Endothelial cell of umbilical vein (primary cell): ENCODE data around the gene RETREG3. TPM values are rescaled to one million over a fixed set of nuclear protein-coding genes. Genes with fewer than 3 reads are reported as not detected.

Experiments
- BruUV-seq: library from RNA; stranded (reverse); fragments of 400-500 nt; replicated peaks from 2 replicates; lab custom pipeline; 2021; lab: Mats Ljungman, UMichigan
- CTCF ChIA-PET: fragments of 300-600, 350-600 bp; sonication (Branson Sonifier 250); formaldehyde crosslinking; loops from one replicate; lab custom pipeline; 2021; ENCODE audit warnings: antibody characterized with exemption, inconsistent platforms; lab: Charles Lee
- POLR2A ChIA-PET: fragments of 300-600, 350-600 bp; sonication (Branson Sonifier 250); formaldehyde crosslinking; loops from one replicate; lab custom pipeline; 2021; ENCODE audit warnings: antibody characterized with exemption, inconsistent platforms; lab: Charles Lee
- DNase-seq: peaks from one replicate; pipeline ENCODE4 v3.0.0-alpha.2; 2011; ENCODE audit warnings: low read depth, low spot score
- FAIRE-seq: peaks from 2 replicates; lab custom pipeline; 2011; peaks lifted over from hg19 to GRCh38; lab: Jason Lieb, UNC
- H2AFZ ChIP-seq: 2 replicates; pipeline ENCODE4 v1.6.0; 2012; ENCODE audit warnings: low read depth, low read length, control low read depth, inconsistent platforms
- H3K27ac ChIP-seq: 2 replicates; pipeline ENCODE4 v1.5.1; 2011; ENCODE audit warnings: low read depth, mild to moderate bottlenecking, control low read depth, low read length, moderate library complexity; ENCODE audit not compliant: insufficient read depth
- H3K27me3 ChIP-seq, 2 experiments: 2 replicates each; pipeline versions ENCODE4 v1.6.0 to v1.6.1; 2011; ENCODE audit warnings: low read length in 2 of 2, mixed read lengths in 1 of 2; ENCODE audit not compliant: control insufficient read depth in 2 of 2, insufficient read depth in 2 of 2
- H3K36me3 ChIP-seq, 2 experiments: 2 replicates in 1 of 2; 3 replicates in 1 of 2; pipeline ENCODE4 v1.5.1; 2011; ENCODE audit warnings: low read length in 2 of 2, mild to moderate bottlenecking in 1 of 2, moderate library complexity in 1 of 2; ENCODE audit not compliant: control insufficient read depth in 2 of 2, insufficient read depth in 2 of 2; ENCODE audit errors: extremely low read depth in 1 of 2
- H3K4me1 ChIP-seq: 3 replicates; pipeline ENCODE4 v1.5.1; 2011; ENCODE audit warnings: mild to moderate bottlenecking, low read length; ENCODE audit not compliant: control insufficient read depth, insufficient read depth; ENCODE audit errors: extremely low read depth
- H3K4me2 ChIP-seq: 2 replicates; pipeline ENCODE4 v1.6.1; 2011; ENCODE audit warnings: low read length, control low read depth, mixed read lengths; ENCODE audit not compliant: insufficient read depth
- H3K4me3 ChIP-seq, 3 experiments: fragments of 200-600 bp in 1 of 3; sonication (generic), shearing (Covaris generic) in 1 of 3; replicated peaks in 1 of 3; 2 replicates each; pipeline ENCODE4 v1.5.1; 2011 to 2016; ENCODE audit warnings: control low read depth in 3 of 3, low read length in 3 of 3, mild to moderate bottlenecking in 2 of 3, inconsistent platforms in 1 of 3, low read depth in 1 of 3, moderate library complexity in 1 of 3; ENCODE audit not compliant: insufficient read depth in 1 of 3
- H3K79me2 ChIP-seq: 2 replicates; pipeline ENCODE4 v1.6.0; 2012; ENCODE audit warnings: low read length, inconsistent platforms; ENCODE audit not compliant: control insufficient read depth, insufficient read depth
- H3K9ac ChIP-seq: replicated peaks from 2 replicates; pipeline ENCODE3; 2011; ENCODE audit warnings: low read length, control low read depth; ENCODE audit not compliant: insufficient read depth; ENCODE audit errors: extremely low read depth
- H3K9me1 ChIP-seq: replicated peaks from 3 replicates; pipeline ENCODE4 v1.6.0; 2011; ENCODE audit warnings: mild to moderate bottlenecking, low read length; ENCODE audit not compliant: control insufficient read depth, insufficient read depth; ENCODE audit errors: extremely low read depth
- H3K9me3 ChIP-seq: replicated peaks from 2 replicates; pipeline ENCODE4 v1.5.1; 2012; ENCODE audit warnings: low read length, inconsistent platforms; ENCODE audit not compliant: control insufficient read depth, insufficient read depth
- H4K20me1 ChIP-seq: replicated peaks from 2 replicates; pipeline ENCODE3; 2011; ENCODE audit warnings: mild to moderate bottlenecking, low read length; ENCODE audit not compliant: control insufficient read depth, insufficient read depth; ENCODE audit errors: extremely low read depth
- EZH2 ChIP-seq: IDR thresholded peaks from 2 replicates; pipeline ENCODE4 v1.6.1; 2012; ENCODE audit warnings: borderline replicate concordance, low read depth, mild to moderate bottlenecking, moderate library complexity, low read length, inconsistent platforms; ENCODE audit not compliant: severe bottlenecking
- FOS ChIP-seq: IDR thresholded peaks from 2 replicates; pipeline ENCODE4 v1.6.1; 2011; ENCODE audit warnings: mild to moderate bottlenecking, low read length, moderate library complexity, borderline replicate concordance; ENCODE audit not compliant: insufficient read depth
- GATA2 ChIP-seq: IDR thresholded peaks from 2 replicates; pipeline ENCODE4 v1.7.0; 2011; ENCODE audit warnings: low read depth, mild to moderate bottlenecking, moderate library complexity, mixed read lengths, low read length; ENCODE audit not compliant: insufficient read length, insufficient read depth
- JUN ChIP-seq: IDR thresholded peaks from 2 replicates; pipeline ENCODE4 v1.6.1; 2011; ENCODE audit warnings: borderline replicate concordance, low read depth; ENCODE audit not compliant: insufficient read length, insufficient read depth
- MYC ChIP-seq: IDR thresholded peaks from one replicate; pipeline ENCODE4 v1.6.1; 2011; ENCODE audit warnings: mild to moderate bottlenecking, low read depth, low read length
- POLR2A ChIP-seq: IDR thresholded peaks from 2 replicates; pipeline ENCODE4 v1.6.1; 2012; ENCODE audit warnings: low read depth, mild to moderate bottlenecking, control low read depth, low read length
- POLR2AphosphoS5 ChIP-seq: IDR thresholded peaks from 2 replicates; pipeline ENCODE4 v1.6.1; 2012; ENCODE audit warnings: low read depth, mild to moderate bottlenecking, control low read depth, low read length, moderate library complexity; ENCODE audit not compliant: insufficient read depth
- dilution Hi-C: fragments of 300-500 bp; cut with MboI; formaldehyde crosslinking; loops from one replicate; pipeline ENCODE4 v1.15.0; 2019; ENCODE audit warnings: low sequenced_read_pairs; ENCODE audit not compliant: extremely low pct_ligation_motif_present
- intact Hi-C: fragments of 100-400 bp; cut with micrococcal nuclease; formaldehyde crosslinking; loops from one replicate; pipeline ENCODE4 v1.10.0; 2022
- polyA plus RNA-seq, 4 experiments: library from polyadenylated mRNA; depleted of rRNA in 3 of 4; stranded (reverse) in 3 of 4; unstranded in 1 of 4; fragments of >200 nt; gene quantifications; 2 replicates each; pipeline versions ENCODE4 v1.2.1 to v1.2.3, GENCODE V29; 2011 to 2012; ENCODE audit warnings: missing spikeins in 1 of 4
- total RNA-seq: library from RNA; stranded (reverse); gene quantifications from 2 replicates; pipeline ENCODE4 v1.2.3, GENCODE V29; 2021
- TF ChIP-seq, protein P1 (sequence below): IDR thresholded peaks from 2 replicates; pipeline ENCODE4 v1.6.1; 2011; ENCODE audit not compliant: insufficient read depth, insufficient read length
- TF ChIP-seq, protein P2 (sequence below), 2 donors: IDR thresholded peaks; 1 replicate in 1 of 2; 2 replicates in 1 of 2; pipeline ENCODE4 v1.5.1; 2011; ENCODE audit warnings: low read length in 2 of 2, mild to moderate bottlenecking in 2 of 2, moderate library complexity in 2 of 2, control low read depth in 1 of 2, inconsistent platforms in 1 of 2, low read depth in 1 of 2; ENCODE audit not compliant: insufficient read depth in 1 of 2; ENCODE audit errors: extremely low read depth in 1 of 2

Gene RETREG3
- total and polyA plus RNA-seq, 2 donors (not counting 3 experiments of a cell fraction or from before 2014, with no cell fraction given) = 36.2 to 53.4 TPM

- Histone ChIP-seq H3K27ac (no peak overlapping the region), H3K79me2 (no peaks in the 10 kb centered on the region), H3K4me1 (no peaks in the 10 kb centered on the region), H4K20me1 (no peaks in the 10 kb centered on the region), H3K9me1 (no peaks in the 10 kb centered on the region), H3K4me2 (no peak overlapping the region), H3K9me3 (no peaks in the 10 kb centered on the region), H3K9ac (no peak overlapping the region), H3K4me3 (no peak overlapping the region), H3K27me3 (no peaks in the 10 kb centered on the region), H3K36me3 (peaks cover 11 to 12% of the 10 kb centered on the region in 2 experiments), H2AFZ (no peak overlapping the region)
- CTCF ChIA-PET = interaction anchor here (1.2 to 3.5 kb wide), 7 partner anchors 8 to 62 kb away, joined by 3 to 14 read pairs (median 5); partner anchors contain the start of genes PLEKHH3, RETREG3, TUBG1 and TUBG2
- FAIRE-seq = no peak
- intact Hi-C loops = no loop called here
- TF ChIP-seq FOS (no peak), POLR2A (no peak), GATA2 (no peak), MYC (no peak), EZH2 (no peak), JUN (no peak), POLR2AphosphoS5 (no peak)
- TF ChIP-seq, protein P1, sequence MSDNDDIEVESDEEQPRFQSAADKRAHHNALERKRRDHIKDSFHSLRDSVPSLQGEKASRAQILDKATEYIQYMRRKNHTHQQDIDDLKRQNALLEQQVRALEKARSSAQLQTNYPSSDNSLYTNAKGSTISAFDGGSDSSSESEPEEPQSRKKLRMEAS = no peak
- TF ChIP-seq, protein P2, sequence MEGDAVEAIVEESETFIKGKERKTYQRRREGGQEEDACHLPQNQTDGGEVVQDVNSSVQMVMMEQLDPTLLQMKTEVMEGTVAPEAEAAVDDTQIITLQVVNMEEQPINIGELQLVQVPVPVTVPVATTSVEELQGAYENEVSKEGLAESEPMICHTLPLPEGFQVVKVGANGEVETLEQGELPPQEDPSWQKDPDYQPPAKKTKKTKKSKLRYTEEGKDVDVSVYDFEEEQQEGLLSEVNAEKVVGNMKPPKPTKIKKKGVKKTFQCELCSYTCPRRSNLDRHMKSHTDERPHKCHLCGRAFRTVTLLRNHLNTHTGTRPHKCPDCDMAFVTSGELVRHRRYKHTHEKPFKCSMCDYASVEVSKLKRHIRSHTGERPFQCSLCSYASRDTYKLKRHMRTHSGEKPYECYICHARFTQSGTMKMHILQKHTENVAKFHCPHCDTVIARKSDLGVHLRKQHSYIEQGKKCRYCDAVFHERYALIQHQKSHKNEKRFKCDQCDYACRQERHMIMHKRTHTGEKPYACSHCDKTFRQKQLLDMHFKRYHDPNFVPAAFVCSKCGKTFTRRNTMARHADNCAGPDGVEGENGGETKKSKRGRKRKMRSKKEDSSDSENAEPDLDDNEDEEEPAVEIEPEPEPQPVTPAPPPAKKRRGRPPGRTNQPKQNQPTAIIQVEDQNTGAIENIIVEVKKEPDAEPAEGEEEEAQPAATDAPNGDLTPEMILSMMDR (IDR thresholded peaks at IDR 0.05; ENCODE audit: extremely low read depth in 1 of 2, insufficient read depth in 1 of 2, low read depth in 1 of 2, low read length in 2 of 2) = no peak
- no peak for DNase-seq
- dilution Hi-C loops = no loop called here
- POLR2A ChIA-PET = interaction anchor here (0.6 to 1.0 kb wide), 3 partner anchors 9 to 314 kb away, joined by 3 read pairs; partner anchors contain the start of genes RETREG3 and TUBG1
- no TSS peak for BruUV-seq
Observed at GRCh38 chr17:42617956-42618431, 8.8 kb upstream of the RETREG3 start.
